Measurements from ENCODE around the gene STPG4. TPM values are rescaled to one million over a fixed set of nuclear protein-coding genes. Genes with fewer than 3 reads are reported as not detected.

Gene STPG4
- total and polyA plus RNA-seq, 2 of the 8 experiments (the other 6 are each of a cell fraction or from before 2014, with no cell fraction given), result 0.28 TPM; not detected in 1

DNA sequence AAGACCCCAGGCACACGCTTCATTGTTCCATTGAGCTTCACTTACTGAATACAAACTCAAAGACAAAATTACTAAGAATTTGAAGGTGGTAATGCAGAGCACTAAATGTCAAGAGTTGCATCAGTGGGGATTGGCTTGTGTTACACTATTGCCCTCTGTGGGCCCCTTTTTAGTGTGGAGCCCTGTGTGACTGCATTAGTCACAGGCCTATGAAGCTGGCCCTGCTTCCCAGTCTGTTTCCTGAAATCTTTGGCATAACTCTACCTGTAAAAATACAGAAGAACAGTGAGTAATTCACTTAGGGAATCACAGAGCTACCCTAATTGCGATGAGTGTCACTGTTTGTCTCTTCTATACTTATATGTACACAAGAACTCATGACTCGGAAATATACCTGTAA is 40.0 kb upstream of the STPG4 start:
- H3K9ac ChIP-seq (replicated peaks in 1 of 4; ENCODE audit: extremely low read depth in 1 of 4, low read depth in 3 of 4, low read length in 3 of 4), result no peak overlapping the region
- H3K79me1 ChIP-seq (ENCODE audit: low read depth, low read length), result no peaks in the 10 kb centered on the region
- TF ChIP-seq NANOG (IDR thresholded peaks at IDR 0.05; ENCODE audit: insufficient read depth, low read depth, low read length, poor library complexity, severe bottlenecking) (no peak), TBP (IDR thresholded peaks at IDR 0.05; ENCODE audit: low read depth, low read length) (no peak)
- no peak overlapping the region; the same call in 1 of the 2 replicates for H4K8ac ChIP-seq (ENCODE audit: extremely low read depth, insufficient read depth, low read length)
- peaks cover 16 to 32% (median 27%) of the 10 kb centered on the region in 4 experiments for H3K4me1 ChIP-seq (replicated peaks in 1 of 4; ENCODE audit: control insufficient read depth in 3 of 4, insufficient read depth in 4 of 4, low read length in 3 of 4)
- H2AFZ ChIP-seq (ENCODE audit: low read length), result no peak overlapping the region
- no peak overlapping the region for H3K4me3 ChIP-seq (ENCODE audit: extremely low read depth in 1 of 4, insufficient read depth in 2 of 4, low read depth in 3 of 4, low read length in 4 of 4)
- no peak overlapping the region for H2BK20ac ChIP-seq (ENCODE audit: low read length)
- H4K20me1 ChIP-seq (replicated peaks in 1 of 2; ENCODE audit: control insufficient read depth in 1 of 2, insufficient read depth in 2 of 2, low read length in 2 of 2), result no peaks in the 10 kb centered on the region
- no peak overlapping the region for H2BK15ac ChIP-seq (ENCODE audit: low read length)
- ChIA-PET POLR2A (ENCODE audit: partially characterized antibody) (interaction anchor here (0.8 to 1.2 kb wide), 4 partner anchors 9 to 251 kb away, joined by 3 to 4 read pairs (median 3); no protein-coding TSS in a partner anchor), CTCF (ENCODE audit: partially characterized antibody) (interaction anchor here (0.9 to 2.4 kb wide), 8 partner anchors 12 to 205 kb away, joined by 3 to 7 read pairs (median 4); no protein-coding TSS in a partner anchor)
- H4K91ac ChIP-seq (replicated peaks; ENCODE audit: insufficient read length, low read length), result no peak overlapping the region
- no peak overlapping the region for H2BK5ac ChIP-seq (ENCODE audit: low read depth, low read length)
- FAIRE-seq (no peak), DNase-seq (ENCODE audit: low read depth in 1 of 2, low spot score in 2 of 2) (no peak)
- 0 out of 2 replicates have a peak overlapping the region, but pooled peaks have one; percentile 75 for H2BK12ac ChIP-seq (ENCODE audit: low read depth, low read length)
- H3K27me3 ChIP-seq (replicated peaks in 1 of 4; ENCODE audit: control insufficient read depth in 3 of 4, extremely low read depth in 1 of 4, insufficient read depth in 3 of 4, low read length in 3 of 4), result no peaks in the 10 kb centered on the region
- H2BK120ac ChIP-seq (replicated peaks; ENCODE audit: low read depth, low read length), result no peak overlapping the region
- no peaks in the 10 kb centered on the region for H3K79me2 ChIP-seq (ENCODE audit: control insufficient read depth in 1 of 2, insufficient read depth in 2 of 2, low read length in 2 of 2)
- no peak overlapping the region for H2AK5ac ChIP-seq (ENCODE audit: low read depth, low read length)
- no peak overlapping the region for H3K14ac ChIP-seq (ENCODE audit: insufficient read length)
- no peaks in the 10 kb centered on the region for H3K9me3 ChIP-seq (ENCODE audit: insufficient read depth in 2 of 2, low read depth in 1 of 2, low read length in 1 of 2)
- no peaks in the 10 kb centered on the region for H3K36me3 ChIP-seq (ENCODE audit: control insufficient read depth in 2 of 4, insufficient read depth in 4 of 4, low read length in 3 of 4)
- H3K23ac ChIP-seq (ENCODE audit: insufficient read length), result no peak overlapping the region
- no peak overlapping the region for H3K27ac ChIP-seq (ENCODE audit: low read depth, low read length)
- H3K18ac ChIP-seq (ENCODE audit: extremely low read depth, low read length), result no peak overlapping the region
- WGBS, 2 experiments (ENCODE audit: extremely low coverage in 1 of 2, insufficient coverage in 1 of 2, insufficient read length in 1 of 2, insufficient replicate concordance in 2 of 2, low coverage in 1 of 2, low lambda C conversion rate in 2 of 2, missing lambda C conversion rate in 1 of 2), result 95% methylated on average over 3 of the region's 3 CpGs; no CpG with 5 or more reads in 1 of the 2 experiments
- H3K23me2 ChIP-seq (ENCODE audit: low read depth, low read length), result no peaks in the 10 kb centered on the region; the same call in 1 of the 2 replicates
- H3K56ac ChIP-seq (replicated peaks; ENCODE audit: insufficient read length, low read depth, low read length), result no peak overlapping the region
- H4K5ac ChIP-seq (ENCODE audit: insufficient read length, low read depth, low read length), result no peak overlapping the region
- H3K4me2 ChIP-seq (ENCODE audit: insufficient read depth in 1 of 2, low read depth in 2 of 2, low read length in 2 of 2), result no peak overlapping the region
- H3K4ac ChIP-seq (replicated peaks; ENCODE audit: insufficient read length, low read depth, low read length), result no peak overlapping the region

All from H1 (cell line).